Smooth muscle cell (in vitro differentiated cells): ENCODE results near the gene OTP. TPM values are rescaled to one million over a fixed set of nuclear protein-coding genes. Genes with fewer than 3 reads are reported as not detected.
"Not testable (repeated sequence)": the region's sequence is repeated elsewhere in the genome, so short reads cannot be mapped to it uniquely, and the experiment has no call there.

Source experiments
- DNase-seq: peaks from one replicate; lab custom pipeline; 2025; ENCODE audit not compliant: unreplicated experiment; lab: John Stamatoyannopoulos, UW
- H2AFZ ChIP-seq: fragments of 200-600 bp; sonication (generic); 2 replicates; pipeline ENCODE4 v1.6.0; 2016; ENCODE audit warnings: antibody characterized with exemption, low read depth, mild to moderate bottlenecking
- H3F3A ChIP-seq: fragments of 200-600 bp; sonication (generic); 2 replicates; pipeline ENCODE4 v1.6.0; 2017; ENCODE audit warnings: antibody characterized with exemption, low read depth
- H3K27ac ChIP-seq: fragments of 200-600 bp; sonication (generic); 2 replicates; pipeline ENCODE4 v1.5.1; 2016; ENCODE audit warnings: low read depth, mild to moderate bottlenecking
- H3K27me3 ChIP-seq: fragments of 200-600 bp; sonication (generic); 2 replicates; pipeline ENCODE4 v1.6.1; 2016; ENCODE audit warnings: low read depth, mild to moderate bottlenecking
- H3K36me3 ChIP-seq: fragments of 200-600 bp; sonication (generic); 2 replicates; pipeline ENCODE4 v1.5.1; 2016; ENCODE audit warnings: low read depth
- H3K4me1 ChIP-seq: fragments of 200-600 bp; sonication (generic); 2 replicates; pipeline ENCODE4 v1.5.1; 2016; ENCODE audit warnings: low read depth
- H3K4me2 ChIP-seq: fragments of 200-600 bp; sonication (generic); 2 replicates; pipeline ENCODE4 v1.6.0; 2016; ENCODE audit warnings: mild to moderate bottlenecking
- H3K4me3 ChIP-seq: fragments of 200-600 bp; sonication (generic); 2 replicates; pipeline ENCODE4 v1.5.1; 2016; ENCODE audit warnings: mild to moderate bottlenecking
- H3K79me2 ChIP-seq: fragments of 200-600 bp; sonication (generic); 2 replicates; pipeline ENCODE4 v1.6.0; 2016; ENCODE audit warnings: low read depth, mild to moderate bottlenecking
- H3K9ac ChIP-seq: fragments of 200-600 bp; sonication (generic); 2 replicates; pipeline ENCODE4 v1.6.0; 2016; ENCODE audit warnings: low read depth
- H3K9me3 ChIP-seq: fragments of 200-600 bp; sonication (generic); replicated peaks from 2 replicates; pipeline ENCODE4 v1.5.1; 2016; ENCODE audit warnings: low read depth
- H4K20me1 ChIP-seq: fragments of 200-600 bp; sonication (generic); 2 replicates; pipeline ENCODE4 v1.6.0; 2016; ENCODE audit warnings: low read depth
- CTCF ChIP-seq: fragments of 200-600 bp; sonication (generic); IDR thresholded peaks from 2 replicates; pipeline ENCODE4 v1.5.1; 2017; ENCODE audit warnings: borderline replicate concordance, mild to moderate bottlenecking, antibody characterized with exemption; ENCODE audit not compliant: insufficient read depth, poor library complexity, severe bottlenecking
- WGBS: methylation state at CpG from one replicate; pipeline ENCODE4 v1.1.7; 2016; ENCODE audit warnings: low lambda C conversion rate; 5-methylcytosine and 5-hydroxymethylcytosine counted together
- polyA plus RNA-seq: library from polyadenylated mRNA; unstranded; fragments of >200 nt; fragmentation: Nextera tagmentation; extraction: Ambion mirVana; gene quantifications from 2 replicates; pipeline ENCODE4 v1.2.1, GENCODE V29; 2016
- total RNA-seq: library from RNA; depleted of rRNA; stranded (reverse); fragments of >200 nt; gene quantifications from 2 replicates; pipeline ENCODE4 v1.2.3, GENCODE V29; 2014

The OTP gene
- total and polyA plus RNA-seq, 2 experiments from 2014 or later: not detected

- no peaks in the 10 kb centered on the region for H3K79me2 ChIP-seq
- H3K4me1 ChIP-seq: no peaks in the 10 kb centered on the region
- no peaks in the 10 kb centered on the region for H3K9me3 ChIP-seq
- no peak for DNase-seq
- no peak overlapping the region for H2AFZ ChIP-seq
- H3F3A ChIP-seq: no peaks in the 10 kb centered on the region
- H3K4me3 ChIP-seq: no peak overlapping the region
- H3K27ac ChIP-seq: no peak overlapping the region
- TF ChIP-seq CTCF: no peak
- peaks cover 71% of the 10 kb centered on the region for H3K27me3 ChIP-seq
- H4K20me1 ChIP-seq: no peaks in the 10 kb centered on the region
- H3K9ac ChIP-seq: no peak overlapping the region
- no peak overlapping the region for H3K4me2 ChIP-seq
- WGBS: 28% methylated on average over 4 of the region's 4 CpGs
- H3K36me3 ChIP-seq: no peaks in the 10 kb centered on the region
Measured at GRCh38 chr5:77620405-77620804, 18.1 kb downstream of the OTP start.

GRCh38 chr5:77616920-77617319 is 21.6 kb downstream of the OTP start:
- no peak overlapping the region for H3K4me3 ChIP-seq
- no peak overlapping the region for H3K9ac ChIP-seq
- H3K4me1 ChIP-seq: no peaks in the 10 kb centered on the region
- no peak for TF ChIP-seq CTCF
- no peaks in the 10 kb centered on the region for H4K20me1 ChIP-seq
- H3K27ac ChIP-seq: no peak overlapping the region
- no peaks in the 10 kb centered on the region for H3K9me3 ChIP-seq
- no peaks in the 10 kb centered on the region for H3K79me2 ChIP-seq
- H3K36me3 ChIP-seq: no peaks in the 10 kb centered on the region
- no peak for DNase-seq
- peaks cover 36% of the 10 kb centered on the region for H3K27me3 ChIP-seq
- no peak overlapping the region for H3K4me2 ChIP-seq
- H3F3A ChIP-seq: no peaks in the 10 kb centered on the region
- no peak overlapping the region for H2AFZ ChIP-seq
- 73% methylated on average over 2 of the region's 2 CpGs for WGBS

DNA sequence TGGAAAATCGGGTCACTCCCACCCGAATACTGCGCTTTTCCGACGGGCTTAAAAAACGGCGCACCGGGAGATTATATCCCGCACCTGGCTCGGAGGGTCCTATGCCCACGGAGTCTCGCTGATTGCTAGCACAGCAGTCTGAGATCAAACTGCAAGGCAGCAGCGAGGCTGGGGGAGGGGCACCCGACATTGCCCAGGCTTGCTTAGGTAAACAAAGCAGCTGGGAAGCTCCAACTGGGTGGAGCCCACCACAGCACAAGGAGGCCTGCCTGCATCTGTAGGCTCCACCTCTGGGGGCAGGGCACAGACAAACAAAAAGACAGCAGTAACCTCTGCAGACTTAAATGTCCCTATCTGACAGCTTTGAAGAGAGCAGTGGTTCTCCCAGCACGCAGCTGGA is 29.6 kb downstream of the OTP start:
- not testable (repeated sequence) for H3K9me3 ChIP-seq, H2AFZ ChIP-seq, DNase-seq, H4K20me1 ChIP-seq, H3K4me3 ChIP-seq, H3K79me2 ChIP-seq, H3K4me2 ChIP-seq, H3F3A ChIP-seq, H3K36me3 ChIP-seq, H3K9ac ChIP-seq, H3K27ac ChIP-seq, H3K4me1 ChIP-seq
- 91% methylated on average over 14 of the region's 15 CpGs for WGBS
- H3K27me3 ChIP-seq: peaks cover 12% of the 10 kb centered on the region

- Histone ChIP-seq H2AFZ (no peak overlapping the region), H3K4me2 (no peak overlapping the region)
- WGBS: 73% methylated on average over 1 of the region's 1 CpG
Measured at GRCh38 chr5:77607324-77607723, 31.2 kb downstream of the OTP start.

More at GRCh38 chr5:77607324-77607723, 31.2 kb downstream of the OTP start:
- H3F3A ChIP-seq: no peaks in the 10 kb centered on the region
- no peaks in the 10 kb centered on the region for H3K79me2 ChIP-seq
- no peak overlapping the region for H3K9ac ChIP-seq
- H3K4me3 ChIP-seq: no peak overlapping the region
- DNase-seq: no peak
- H3K4me1 ChIP-seq: no peaks in the 10 kb centered on the region
- no peaks in the 10 kb centered on the region for H3K36me3 ChIP-seq
- TF ChIP-seq CTCF: no peak
- H4K20me1 ChIP-seq: no peaks in the 10 kb centered on the region
- H3K9me3 ChIP-seq: no peaks in the 10 kb centered on the region
- H3K27me3 ChIP-seq: peaks cover 16% of the 10 kb centered on the region
- H3K27ac ChIP-seq: no peak overlapping the region
